ENCODE data around the gene SLC25A22.
A peak's percentile ranks its signal among the peaks of the same experiment; 100 is the strongest.

The SLC25A22 gene

DNA sequence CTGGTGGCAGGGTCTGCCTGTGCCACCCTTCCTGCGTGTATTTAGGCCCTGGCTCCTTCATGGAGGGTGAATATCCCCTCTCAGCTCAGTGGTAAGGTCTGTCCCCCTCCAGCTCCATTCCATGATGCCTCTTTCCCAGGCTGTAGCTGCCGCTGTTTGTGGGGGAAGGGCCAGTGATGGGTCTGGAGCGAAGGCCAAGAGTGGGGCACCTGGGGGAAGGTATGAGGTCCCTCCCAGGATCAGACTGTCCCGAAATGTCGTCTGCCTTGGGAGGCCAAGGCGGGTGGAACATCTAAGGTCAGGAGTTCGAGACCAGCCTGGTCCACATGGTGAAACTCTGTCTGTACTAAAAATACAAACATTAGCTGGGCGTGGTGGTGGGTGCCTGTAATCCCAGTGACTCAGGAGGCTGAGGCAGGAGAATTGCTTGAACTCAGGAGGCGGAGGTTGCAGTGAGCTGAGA is 35.8 kb upstream of the SLC25A22 start:
- DNase-seq (ENCODE audit: low read depth in 2 of 2): no peak

DNA sequence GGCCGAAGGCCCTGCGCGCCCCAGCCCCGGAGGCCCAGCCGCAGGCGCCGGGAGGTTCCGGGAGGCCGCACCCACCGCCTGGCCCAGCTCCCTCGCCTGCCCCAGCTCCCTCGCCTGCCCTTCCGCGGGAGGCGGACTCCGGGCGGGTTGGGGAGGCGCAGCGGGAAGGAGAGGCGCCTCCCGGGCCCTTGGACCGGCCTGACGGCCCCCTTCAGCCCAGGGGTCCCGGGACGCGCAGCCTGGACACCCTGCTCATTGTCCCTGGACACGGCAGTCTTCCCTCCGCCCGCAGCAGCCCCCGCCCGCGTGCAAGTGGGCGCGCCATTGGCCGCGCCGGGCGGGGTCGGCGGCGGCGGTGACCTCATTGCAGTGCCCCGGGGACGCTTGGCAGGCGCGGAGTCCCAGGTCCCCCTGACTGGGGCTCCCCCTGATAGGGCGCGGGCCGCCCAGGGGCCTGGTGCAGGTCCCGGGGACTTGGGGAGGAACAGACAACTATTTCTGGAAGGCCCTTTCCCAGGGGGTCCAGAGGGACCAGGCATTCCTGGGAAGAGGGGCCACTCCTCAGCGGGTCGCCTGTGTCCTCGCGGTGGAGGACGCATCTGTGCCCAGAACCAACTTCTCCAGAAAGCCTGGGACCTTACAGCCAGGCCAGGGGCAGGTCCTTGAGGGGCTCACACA is 35.2 kb upstream of the SLC25A22 start:
- no peak for DNase-seq (ENCODE audit: low read depth in 2 of 2)

DNA sequence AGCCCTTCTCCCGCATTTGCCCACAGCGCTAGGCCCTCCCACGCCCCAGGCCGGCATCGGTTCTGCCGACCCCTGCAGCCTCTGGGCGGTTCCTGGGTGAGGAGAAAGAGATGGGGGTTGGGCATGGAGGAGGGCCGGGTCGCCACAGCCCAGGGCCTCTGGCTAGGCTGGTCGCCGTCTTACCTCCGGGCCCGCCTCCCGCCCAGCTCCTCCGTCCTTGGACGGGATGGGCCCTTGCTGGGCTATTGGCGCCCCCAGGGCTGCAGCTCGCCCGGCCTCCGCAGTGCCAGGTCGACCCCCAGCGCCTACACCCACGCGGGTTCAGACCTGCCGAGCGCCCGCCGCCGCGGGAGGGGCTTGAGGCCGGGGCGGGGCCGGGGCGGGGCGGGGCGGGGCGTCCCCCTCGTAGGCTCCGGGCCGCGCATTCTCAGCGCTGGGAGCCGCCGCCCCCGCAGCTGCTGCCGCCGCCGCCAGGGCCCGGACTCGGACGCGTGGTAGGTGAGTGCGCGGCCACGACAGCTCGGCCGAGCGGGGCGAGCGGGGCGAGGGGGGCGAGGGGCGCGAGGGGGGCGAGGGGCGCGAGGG is 34.5 kb upstream of the SLC25A22 start, which contains the start of gene CD151:
Gene CD151, plus strand, starts transcription at position 424 of the 585 bp plus-strand sequence. CDS start 3,118 bp downstream, outside the sequence.
- DNase-seq (ENCODE audit: low read depth in 2 of 2): peak in 1 of 2 donors; percentile 41

DNA sequence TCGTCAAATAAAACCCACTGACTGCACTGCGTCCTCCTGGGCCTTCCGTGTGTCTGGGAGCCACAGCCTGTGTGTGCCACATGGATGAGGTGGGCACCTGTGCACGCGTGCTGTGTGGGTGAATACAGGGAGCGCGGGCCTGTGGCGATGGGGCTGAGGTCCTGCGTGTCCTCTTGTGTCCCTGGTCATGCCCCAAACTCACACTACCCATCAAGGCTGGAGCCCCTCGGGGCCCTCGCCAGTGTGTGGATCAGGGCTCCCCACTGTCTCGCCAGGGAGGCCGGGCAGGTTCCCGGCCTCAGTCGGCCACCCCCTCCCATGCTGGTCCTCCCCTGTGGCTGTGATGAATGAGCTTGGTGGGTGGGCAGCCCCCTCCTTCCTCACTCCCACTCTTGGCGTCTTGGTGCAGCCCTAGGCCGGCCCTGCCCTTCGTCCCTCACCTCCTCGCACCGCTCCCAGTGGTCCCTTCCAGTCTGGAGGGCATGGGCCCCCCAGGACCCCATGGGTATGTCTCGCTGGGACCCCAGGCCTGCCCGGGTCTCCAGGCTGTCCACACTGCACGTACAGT is 34.0 kb upstream of the SLC25A22 start:
- no peak for DNase-seq (ENCODE audit: low read depth in 2 of 2)

DNA sequence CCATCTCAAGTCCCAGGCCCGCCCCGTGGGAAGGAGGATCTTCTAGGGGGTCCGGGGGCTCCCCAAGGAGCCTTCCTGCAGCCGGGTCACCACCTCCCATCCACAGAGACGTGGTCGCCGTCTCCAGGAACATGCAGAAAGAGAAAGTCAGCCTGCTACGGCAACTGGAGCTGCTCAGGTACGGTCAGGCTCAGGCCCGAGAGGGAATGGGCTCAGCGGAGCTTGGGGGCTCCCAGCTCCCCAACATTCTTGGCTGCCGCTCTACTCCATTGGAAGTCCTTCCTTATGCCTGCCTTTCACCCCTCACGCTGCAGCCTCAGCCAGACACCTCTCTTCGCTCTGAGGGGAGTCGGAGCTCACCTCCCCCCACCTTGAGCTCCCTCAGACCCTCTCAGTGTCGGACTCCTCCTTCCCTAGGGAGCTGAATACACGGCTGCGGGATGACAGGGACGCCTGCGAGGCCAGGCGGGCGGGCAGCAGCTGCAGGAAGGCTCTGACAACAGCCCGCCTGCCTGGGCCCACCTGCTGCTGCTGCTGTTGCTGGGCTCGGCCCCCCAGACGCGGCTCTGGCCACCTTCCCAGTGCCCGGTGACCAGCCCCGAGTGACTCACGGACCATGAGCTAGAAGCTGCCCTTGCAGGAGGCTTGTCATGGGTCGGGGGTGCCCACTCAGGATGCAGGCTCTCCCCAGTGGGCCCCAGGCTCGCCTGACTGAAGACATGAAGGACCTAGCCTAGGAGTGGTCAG is 33.2 kb upstream of the SLC25A22 start:
- no peak for DNase-seq (ENCODE audit: low read depth in 2 of 2)

DNA sequence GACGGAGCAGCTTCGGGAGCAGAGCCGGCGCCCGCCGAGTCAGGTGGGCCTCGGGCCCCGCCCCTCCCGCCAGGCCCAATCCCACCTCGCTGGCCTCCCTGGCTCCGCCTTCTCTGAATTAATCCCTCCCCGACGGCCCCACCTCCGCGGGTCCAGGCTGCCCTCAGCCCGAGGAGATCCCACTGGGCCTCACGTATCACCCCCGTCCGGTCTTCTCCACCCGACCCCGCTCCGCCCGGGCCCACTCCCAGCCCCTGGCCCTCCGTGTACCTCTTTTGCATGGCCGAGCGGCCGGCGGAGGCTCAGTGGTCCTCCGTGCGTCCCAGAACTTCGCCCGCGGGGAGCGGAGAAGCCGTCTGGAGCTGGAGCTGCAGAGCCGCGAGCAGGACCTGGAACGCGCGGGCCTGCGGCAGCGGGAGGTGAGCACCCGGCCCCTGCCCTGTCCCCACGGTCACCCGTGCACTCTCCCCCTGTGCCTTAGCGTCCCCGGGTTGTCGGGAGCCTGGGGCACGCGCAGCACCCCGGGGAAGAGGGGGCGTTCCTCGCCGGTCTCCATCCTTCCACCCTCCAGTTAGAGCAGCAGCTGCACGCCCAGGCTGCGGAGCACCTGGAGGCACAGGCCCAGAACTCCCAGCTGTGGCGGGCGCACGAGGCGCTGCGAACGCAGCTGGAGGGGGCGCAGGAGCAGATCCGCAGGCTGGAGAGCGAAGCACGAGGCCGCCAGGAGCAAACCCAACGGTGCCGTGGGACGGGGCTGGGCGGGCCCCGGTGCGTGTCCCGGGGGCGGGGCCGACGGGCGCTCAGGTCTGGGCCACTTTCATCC is 32.4 kb upstream of the SLC25A22 start:
- DNase-seq (ENCODE audit: low read depth in 2 of 2): peak in 1 of 2 donors; percentile 50

DNA sequence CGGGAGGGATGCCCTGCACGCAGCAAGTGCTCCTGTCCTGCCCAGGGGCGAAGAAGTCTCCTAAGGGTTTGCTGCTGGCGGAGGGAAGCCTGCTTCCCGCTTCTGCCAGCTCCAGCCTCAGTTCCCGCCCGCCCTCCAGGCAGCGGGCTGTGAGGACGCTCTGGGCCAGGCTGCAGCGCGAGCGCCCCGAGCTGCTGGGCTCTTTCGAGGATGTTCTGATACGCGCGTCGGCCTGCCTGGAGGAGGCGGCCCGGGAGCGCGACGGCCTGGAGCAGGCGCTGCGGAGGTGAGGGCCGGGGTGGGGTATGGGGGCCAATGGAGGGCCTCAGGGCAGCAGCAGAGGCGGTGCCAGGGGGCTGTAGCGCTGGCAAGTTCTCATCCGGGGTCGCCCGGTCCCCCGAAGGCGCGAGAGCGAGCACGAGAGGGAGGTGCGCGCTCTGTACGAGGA is 31.8 kb upstream of the SLC25A22 start:
- DNase-seq (ENCODE audit: low read depth in 2 of 2): no peak

DNA sequence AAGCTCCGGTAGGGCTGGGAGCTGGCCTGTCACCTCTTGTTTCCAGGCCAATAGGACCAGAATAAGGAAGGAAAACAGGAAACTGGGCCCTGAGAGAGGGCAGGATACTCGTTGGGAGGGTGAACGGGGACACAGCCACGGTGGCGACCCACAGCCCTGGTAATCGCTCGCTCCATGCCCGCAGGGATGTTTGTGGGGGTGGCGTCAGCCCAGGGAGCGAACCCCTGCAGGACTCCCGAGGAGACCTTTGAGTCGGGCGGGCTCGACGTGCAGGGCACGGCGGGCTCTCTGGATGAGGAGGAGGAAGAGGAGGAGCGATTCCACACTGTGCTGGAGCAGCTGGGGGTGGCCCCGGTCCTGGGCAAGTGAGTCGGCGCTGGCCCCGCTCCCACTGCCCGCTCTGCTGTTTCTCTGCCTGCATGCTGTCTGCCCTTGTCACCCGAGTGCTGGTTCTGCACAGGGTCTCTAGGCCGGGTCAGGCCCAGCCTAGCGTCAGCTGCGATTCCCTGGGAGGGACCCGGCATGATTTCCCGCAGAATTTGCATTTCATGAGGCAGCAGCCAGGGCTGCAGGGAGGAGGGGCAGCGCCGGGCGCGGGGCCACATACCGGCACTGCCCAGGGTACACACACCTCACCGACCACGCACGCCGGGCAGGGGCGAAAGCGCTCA is 31.2 kb upstream of the SLC25A22 start:
- no peak for DNase-seq (ENCODE audit: low read depth in 2 of 2)

DNA sequence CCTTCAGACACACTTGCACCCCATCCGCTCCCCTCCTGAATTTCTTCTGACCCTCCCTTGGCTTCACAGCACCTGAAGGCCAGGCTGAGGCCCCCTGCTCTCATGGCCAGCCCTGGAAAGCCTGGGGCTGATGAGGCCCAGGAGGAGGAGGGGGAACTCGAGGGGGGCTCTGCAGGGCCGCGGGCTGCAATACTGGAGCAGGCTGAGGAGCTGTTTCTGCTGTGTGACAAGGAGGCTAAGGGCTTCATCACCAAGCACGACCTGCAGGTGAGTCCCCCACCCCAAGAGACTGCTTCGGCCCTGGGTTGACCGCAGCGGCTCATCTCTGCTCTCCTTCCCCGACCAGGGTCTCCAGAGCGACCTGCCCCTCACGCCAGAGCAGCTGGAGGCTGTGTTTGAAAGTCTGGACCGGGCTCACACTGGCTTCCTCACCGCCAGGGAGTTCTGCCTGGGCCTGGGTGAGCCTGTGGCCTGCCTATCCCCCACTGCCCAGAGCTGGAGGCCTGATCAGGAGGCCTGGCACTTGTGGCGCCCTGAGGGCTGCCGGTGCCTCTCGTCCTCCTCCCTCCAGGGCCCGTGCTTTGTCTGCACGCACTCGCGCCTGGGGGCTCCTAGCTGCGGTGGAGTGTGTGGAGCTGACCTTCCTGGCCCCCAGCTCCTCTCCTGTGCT is 30.6 kb upstream of the SLC25A22 start:
- no peak for DNase-seq (ENCODE audit: low read depth in 2 of 2)

DNA sequence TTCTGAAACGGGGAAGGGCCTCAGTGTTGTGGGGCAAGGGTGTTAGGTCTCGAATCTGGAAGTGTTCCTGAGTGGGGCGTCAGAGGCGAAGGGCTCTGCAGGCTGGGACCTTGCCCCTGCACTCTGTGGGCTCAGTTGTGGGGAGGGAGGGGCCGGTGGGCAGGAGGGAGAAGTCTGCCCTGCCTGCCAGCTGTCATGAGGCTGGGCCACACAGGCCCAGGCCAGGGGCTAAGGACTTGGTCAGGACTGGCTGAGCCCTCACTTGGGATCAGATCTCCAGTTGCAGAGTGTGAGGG is 29.8 kb upstream of the SLC25A22 start, which contains the start of gene CRACR2B:
Gene CRACR2B, plus strand, starts transcription at position 23 of the 296 bp plus-strand sequence. CDS start 689 bp downstream, outside the sequence.
- no peak for DNase-seq (ENCODE audit: low read depth in 2 of 2)

DNA sequence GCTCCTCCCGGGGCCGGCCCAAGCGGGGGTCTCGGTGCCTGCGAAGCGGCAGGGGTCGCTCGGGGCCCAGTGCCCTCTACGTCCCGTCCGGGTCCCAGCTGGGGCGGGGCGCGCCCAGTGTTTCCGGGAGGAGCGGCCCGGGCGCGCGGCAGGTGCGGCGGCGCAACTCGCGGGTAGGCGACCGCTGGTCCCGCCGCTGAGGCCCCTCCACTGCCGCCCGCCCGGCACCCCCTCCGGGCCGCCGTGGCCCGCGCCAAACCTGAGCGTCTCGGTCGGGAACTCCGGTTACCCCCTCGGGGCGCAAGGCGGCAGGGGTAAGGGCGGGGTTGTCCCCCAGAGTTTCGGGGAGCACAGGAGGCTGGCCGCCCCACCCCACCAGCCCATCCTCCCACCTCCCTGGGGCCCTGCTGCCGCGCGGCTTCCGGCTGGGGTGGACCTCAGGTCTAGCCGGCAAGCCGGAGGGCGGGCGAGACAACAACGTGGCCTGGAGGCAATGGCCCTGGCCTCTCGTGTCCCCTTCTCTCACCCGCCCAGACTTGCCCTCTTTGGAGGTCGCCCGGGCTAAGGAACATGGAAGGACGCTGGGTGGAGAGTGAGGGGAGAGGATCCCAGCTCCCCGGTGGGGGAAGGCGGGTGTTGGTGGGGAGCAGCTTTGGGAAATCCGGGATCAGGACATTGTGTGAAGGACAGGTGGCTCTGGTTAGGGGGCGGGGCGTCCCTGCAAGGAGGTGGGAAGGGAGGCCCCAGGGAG is 29.2 kb upstream of the SLC25A22 start:
- no peak for DNase-seq (ENCODE audit: low read depth in 2 of 2)

DNA sequence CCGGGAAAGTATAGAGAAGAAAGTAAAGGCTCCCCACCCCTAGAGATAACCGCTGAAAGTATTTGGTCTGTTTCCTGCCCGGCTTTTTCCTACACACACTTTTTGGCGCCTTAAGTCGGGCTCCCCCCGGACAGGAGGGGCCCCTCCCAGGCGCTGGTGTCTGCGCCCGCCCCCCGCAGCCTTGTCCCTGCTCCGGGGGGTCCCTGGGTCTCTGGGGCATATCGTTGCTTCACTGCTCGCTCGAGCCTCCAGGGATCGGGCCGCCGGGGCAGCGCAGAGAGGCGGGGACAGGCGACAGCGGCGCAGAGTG is 28.7 kb upstream of the SLC25A22 start:
- DNase-seq (ENCODE audit: low read depth in 2 of 2): no peak

DNA sequence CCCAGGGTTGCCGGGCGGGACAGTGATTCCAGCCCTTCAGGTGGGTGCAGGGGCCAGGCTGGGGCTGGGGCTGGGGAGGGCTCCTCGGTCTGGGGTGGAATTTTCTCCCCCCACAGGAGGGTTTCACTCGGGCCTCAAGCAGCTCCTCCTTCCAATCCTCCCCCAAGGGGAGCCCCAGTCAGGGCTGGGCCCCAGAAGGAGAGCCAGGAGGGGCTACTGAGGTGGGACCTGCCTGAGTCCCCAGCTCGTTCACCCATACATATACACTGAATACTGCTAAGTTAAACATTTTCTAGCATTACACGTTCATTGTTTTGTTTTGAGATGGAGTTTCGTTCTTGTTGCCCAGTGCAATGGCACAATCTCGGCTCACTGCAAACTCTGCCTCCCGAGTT is 28.1 kb upstream of the SLC25A22 start:
- DNase-seq (ENCODE audit: low read depth in 2 of 2): no peak

DNA sequence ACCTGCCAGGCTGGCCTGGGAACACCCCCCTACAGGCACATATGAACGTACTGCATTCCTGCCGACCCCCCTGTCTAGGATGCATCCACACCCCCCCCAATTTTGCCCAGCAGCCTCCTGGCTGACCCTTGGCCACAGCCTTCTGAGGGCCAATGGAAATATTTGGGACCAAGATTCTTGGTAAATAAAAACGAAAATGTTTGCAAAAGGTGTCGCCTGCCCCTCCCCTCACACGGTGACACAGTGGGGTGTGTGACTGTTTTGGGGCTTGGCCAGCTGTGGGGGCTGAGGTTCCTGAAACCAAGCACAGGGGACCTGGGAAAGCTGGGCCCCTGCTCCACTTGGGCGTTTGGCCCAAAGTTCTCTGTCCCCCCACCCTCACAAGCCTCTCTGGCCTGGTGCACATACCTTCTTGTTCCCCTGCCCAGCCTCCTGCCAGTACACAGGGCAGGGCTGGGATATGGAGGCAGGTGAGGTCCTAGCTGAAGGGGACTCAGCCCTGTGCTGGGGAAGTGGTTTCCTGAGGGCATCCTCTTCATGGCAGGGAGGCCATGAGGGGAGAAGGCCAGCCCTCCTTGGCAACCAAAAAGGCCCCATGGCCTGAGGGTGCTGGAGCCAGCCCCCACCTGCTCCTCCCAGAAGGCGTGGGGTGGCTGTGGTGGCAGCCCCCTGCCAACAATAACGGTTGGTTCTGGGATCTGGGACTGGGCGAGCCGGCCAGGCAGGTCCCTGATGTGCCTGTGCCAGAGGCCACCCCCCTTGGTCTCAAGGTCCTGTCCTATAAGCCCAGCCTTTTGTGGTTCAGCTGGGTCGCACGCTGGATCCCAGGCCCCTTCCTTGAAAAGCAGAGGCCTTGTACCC is 27.5 kb upstream of the SLC25A22 start:
- DNase-seq (ENCODE audit: low read depth in 2 of 2): no peak

DNA sequence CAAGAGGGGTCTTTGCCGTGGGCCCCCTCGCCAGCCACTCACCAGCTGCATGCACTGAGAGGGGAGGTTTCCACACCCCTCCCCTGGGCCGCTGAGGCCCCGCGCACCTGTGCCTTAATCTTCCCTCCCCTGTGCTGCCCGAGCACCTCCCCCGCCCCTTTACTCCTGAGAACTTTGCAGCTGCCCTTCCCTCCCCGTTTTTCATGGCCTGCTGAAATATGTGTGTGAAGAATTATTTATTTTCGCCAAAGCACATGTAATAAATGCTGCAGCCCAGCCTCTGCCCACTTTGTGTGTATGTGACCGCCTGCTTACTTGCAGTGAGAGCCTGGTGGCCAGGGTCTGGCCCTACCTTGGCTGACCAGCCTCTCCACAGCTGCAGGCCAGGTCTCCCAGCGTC is 26.9 kb upstream of the SLC25A22 start:
- no peak for DNase-seq (ENCODE audit: low read depth in 2 of 2)

DNA sequence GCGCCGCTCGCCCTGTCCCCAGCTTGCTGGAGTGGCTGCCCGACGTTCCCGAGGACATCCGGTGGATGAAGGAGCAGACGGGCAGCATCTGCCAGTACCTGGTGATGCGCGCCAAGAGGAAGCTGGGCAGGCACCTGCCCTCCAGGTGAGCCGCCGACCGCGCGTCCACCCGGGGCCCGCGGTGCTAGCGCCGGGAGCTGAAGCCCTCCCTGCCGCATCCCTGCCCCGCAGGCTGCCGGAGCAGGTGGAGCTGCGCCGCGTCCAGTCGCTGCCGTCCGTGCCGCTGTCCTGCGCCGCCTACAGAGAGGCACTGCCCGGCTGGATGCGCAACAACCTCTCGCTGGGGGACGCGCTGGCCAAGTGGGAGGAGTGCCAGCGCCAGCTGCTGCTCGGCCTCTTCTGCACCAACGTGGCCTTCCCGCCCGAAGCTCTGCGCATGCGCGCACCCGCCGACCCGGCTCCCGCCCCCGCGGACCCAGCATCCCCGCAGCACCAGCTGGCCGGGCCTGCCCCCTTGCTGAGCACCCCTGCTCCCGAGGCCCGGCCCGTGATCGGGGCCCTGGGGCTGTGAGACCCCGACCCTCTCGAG is 26.3 kb upstream of the SLC25A22 start:
- no peak for DNase-seq (ENCODE audit: low read depth in 2 of 2)

DNA sequence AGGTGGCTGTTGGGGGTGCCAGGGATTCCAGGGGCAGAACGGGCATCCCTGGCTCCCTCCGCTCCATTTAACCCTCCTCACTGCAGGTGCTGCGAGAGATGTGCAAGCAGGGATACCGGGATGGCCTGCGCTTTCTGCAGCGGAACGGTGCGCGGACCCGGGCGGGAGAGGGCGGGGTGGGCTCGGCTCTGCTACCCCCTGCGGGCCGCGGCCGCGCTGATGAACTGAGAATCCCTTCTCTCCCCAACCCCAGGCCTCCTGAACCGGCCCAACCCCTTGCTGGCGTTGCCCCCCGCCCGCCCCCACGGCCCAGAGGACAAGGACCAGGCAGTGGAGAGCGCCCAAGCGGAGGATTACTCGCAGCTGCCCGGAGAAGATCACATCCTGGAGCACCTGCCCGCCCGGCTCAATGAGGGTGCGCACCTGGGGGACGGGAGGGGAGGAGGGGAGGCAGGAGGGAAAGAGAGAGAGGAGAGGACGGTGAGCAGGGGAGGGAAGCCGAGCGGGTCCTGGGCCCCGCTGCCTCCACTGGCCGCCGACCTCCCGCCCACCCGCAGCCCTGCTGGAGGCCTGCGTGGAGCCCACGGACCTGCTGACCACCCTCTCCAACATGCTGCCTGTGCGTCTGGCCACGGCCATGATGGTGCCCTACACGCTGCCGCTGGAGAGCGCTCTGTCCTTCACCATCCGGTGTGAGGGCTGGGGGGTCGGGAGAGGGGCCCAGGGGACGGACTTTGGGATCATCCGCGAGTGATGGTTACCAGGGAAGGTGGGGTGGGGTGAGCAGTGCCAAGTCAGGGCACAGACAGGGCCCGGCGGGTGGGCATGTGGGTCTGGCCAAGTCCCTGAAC is 25.6 kb upstream of the SLC25A22 start:
- no peak for DNase-seq (ENCODE audit: low read depth in 2 of 2)

Measured in stimulated activated CD8-positive, alpha-beta memory T cell treated with anti-CD3 and anti-CD28 coated beads, Interleukin-2, amount 100 ng/mL, for 1 hour (primary cell).